SU-DHL-6 (cell line): ENCODE measurements around the gene BRD9.

Source experiments
- H2AFZ ChIP-seq: fragments of 200-600 bp; sonication (generic); 2 replicates; pipeline ENCODE4 v1.6.1; 2014; ENCODE audit warnings: low read depth, mild to moderate bottlenecking, moderate library complexity, mixed read lengths, antibody characterized with exemption, low read length; ENCODE audit not compliant: severe bottlenecking
- H3F3A ChIP-seq: fragments of 200-600 bp; shearing (Covaris generic); 2 replicates; pipeline ENCODE4 v1.6.0; 2016; ENCODE audit warnings: antibody characterized with exemption, mild to moderate bottlenecking; ENCODE audit not compliant: insufficient read depth
- H3K27ac ChIP-seq: fragments of 200-600 bp; sonication (generic); 2 replicates; pipeline ENCODE4 v1.5.1; 2016; ENCODE audit warnings: low read depth, mild to moderate bottlenecking, low read length, moderate library complexity, mixed read lengths
- H3K27me3 ChIP-seq: fragments of 200-600 bp; sonication (generic), shearing (Covaris generic); 2 replicates; pipeline ENCODE4 v1.6.0; 2014; ENCODE audit warnings: mild to moderate bottlenecking, low read length
- H3K36me3 ChIP-seq: fragments of 200-600 bp; sonication (generic); 2 replicates; pipeline ENCODE4 v1.6.1; 2014; ENCODE audit warnings: mild to moderate bottlenecking, low read length, mixed read lengths
- H3K4me2 ChIP-seq: fragments of 300-600, 200-600 bp; shearing (Covaris generic), sonication (generic); 2 replicates; pipeline ENCODE4 v1.6.0; 2014; ENCODE audit warnings: low read length, low read depth, mild to moderate bottlenecking; ENCODE audit not compliant: poor library complexity, severe bottlenecking
- H3K4me3 ChIP-seq: fragments of 200-600 bp; sonication (generic); 2 replicates; pipeline ENCODE4 v1.5.1; 2014; ENCODE audit warnings: antibody characterized with exemption, low read length, mild to moderate bottlenecking, mixed read lengths; ENCODE audit not compliant: insufficient read depth, poor library complexity, severe bottlenecking
- H3K79me2 ChIP-seq: fragments of 200-600 bp; sonication (generic); 2 replicates; pipeline ENCODE4 v1.6.1; 2014; ENCODE audit warnings: mild to moderate bottlenecking, low read length, moderate library complexity; ENCODE audit not compliant: insufficient read depth
- H3K9ac ChIP-seq: fragments of 200-600 bp; sonication (generic); 2 replicates; pipeline ENCODE4 v1.7.0; 2014; ENCODE audit warnings: mild to moderate bottlenecking, low read length
- H3K9me2 ChIP-seq: fragments of 200-600 bp; sonication (generic); replicated peaks from 2 replicates; pipeline ENCODE4 v1.6.1; 2014; ENCODE audit warnings: low read length; ENCODE audit not compliant: insufficient read depth
- H3K9me3 ChIP-seq: fragments of 200-600 bp; sonication (generic); 2 replicates; pipeline ENCODE4 v1.6.1; 2014; ENCODE audit warnings: low read length, mixed read lengths; ENCODE audit not compliant: insufficient read depth
- H4K20me1 ChIP-seq: fragments of 200-600 bp; sonication (generic); 2 replicates; pipeline ENCODE4 v1.6.1; 2014; ENCODE audit warnings: low read depth, mild to moderate bottlenecking, antibody characterized with exemption, low read length, moderate library complexity, mixed read lengths
- EZH2phosphoT487 ChIP-seq: fragments of 200-600 bp; sonication (generic), shearing (Covaris generic); conservative IDR thresholded peaks from 2 replicates; pipeline ENCODE4 v1.6.1; 2018; ENCODE audit warnings: mild to moderate bottlenecking, antibody characterized with exemption, low read length, moderate library complexity, mixed read lengths
- TF ChIP-seq, protein P1 (sequence below): fragments of 200-600 bp; sonication (generic); IDR thresholded peaks from one replicate; pipeline ENCODE4 v1.5.1; 2017; ENCODE audit warnings: antibody characterized with exemption, mild to moderate bottlenecking, low read length, moderate library complexity; ENCODE audit not compliant: insufficient read depth, poor library complexity, severe bottlenecking

BRD9 gene

DNA sequence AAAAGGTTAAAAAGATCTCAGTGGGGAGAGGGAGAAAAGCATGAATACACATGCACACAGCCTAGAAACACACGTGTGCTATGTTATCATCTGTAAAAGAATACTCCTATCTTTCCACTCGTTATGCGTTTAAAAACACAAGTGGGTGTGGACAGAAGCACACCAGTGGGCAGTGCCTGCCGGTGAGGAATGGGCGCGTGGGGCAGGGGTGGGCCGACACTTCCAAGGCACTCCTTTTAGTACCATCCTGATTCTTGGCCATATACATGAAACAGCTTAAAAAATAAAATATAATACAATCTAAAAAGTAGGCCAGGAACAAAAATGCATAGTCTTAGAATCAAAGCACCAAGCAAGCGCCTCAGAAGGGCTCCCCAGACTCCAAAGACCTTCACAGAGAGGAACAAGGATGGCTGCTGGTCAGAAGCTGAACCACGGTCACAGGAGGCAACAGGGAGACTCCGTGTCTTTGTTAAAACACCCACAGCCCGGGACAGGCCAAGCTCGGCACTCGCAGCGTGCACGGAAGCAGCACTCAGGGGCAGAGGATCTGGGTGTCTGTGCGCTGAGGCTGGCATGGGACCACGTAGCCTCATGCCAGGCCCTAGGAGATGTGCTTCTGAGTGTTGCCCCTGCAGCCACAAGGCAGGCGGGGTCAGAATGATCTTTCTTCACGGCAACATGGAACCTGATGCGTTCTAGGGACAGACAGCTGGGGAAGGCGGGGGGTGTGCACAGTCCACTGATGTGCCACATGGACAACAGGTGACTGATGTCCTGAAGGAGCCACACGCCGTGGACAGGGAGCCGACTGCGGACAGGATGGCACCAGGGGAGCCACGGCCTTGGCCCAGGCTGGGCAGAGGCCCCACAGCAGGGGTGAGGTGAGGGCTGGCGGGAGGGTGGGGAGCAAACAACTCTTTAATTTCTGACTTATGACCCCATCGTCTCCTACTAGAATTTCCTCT lies 15.9 kb downstream of the BRD9 start:
- Histone ChIP-seq H3K79me2 (peaks cover 14% of the 10 kb centered on the region), H3K4me3 (no peak overlapping the region), H3K36me3 (peaks cover 9% of the 10 kb centered on the region; the same call in 1 of the 2 replicates), H3K27me3 (no peaks in the 10 kb centered on the region), H3K9me2 (no peaks in the 10 kb centered on the region), H3K9ac (no peak overlapping the region), H3K9me3 (no peaks in the 10 kb centered on the region), H3F3A (no peaks in the 10 kb centered on the region), H4K20me1 (no peaks in the 10 kb centered on the region), H3K27ac (no peak overlapping the region), H3K4me2 (no peak overlapping the region), H2AFZ (no peak overlapping the region)
- TF ChIP-seq, protein P1, sequence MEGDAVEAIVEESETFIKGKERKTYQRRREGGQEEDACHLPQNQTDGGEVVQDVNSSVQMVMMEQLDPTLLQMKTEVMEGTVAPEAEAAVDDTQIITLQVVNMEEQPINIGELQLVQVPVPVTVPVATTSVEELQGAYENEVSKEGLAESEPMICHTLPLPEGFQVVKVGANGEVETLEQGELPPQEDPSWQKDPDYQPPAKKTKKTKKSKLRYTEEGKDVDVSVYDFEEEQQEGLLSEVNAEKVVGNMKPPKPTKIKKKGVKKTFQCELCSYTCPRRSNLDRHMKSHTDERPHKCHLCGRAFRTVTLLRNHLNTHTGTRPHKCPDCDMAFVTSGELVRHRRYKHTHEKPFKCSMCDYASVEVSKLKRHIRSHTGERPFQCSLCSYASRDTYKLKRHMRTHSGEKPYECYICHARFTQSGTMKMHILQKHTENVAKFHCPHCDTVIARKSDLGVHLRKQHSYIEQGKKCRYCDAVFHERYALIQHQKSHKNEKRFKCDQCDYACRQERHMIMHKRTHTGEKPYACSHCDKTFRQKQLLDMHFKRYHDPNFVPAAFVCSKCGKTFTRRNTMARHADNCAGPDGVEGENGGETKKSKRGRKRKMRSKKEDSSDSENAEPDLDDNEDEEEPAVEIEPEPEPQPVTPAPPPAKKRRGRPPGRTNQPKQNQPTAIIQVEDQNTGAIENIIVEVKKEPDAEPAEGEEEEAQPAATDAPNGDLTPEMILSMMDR: no peak
- no peak for TF ChIP-seq EZH2phosphoT487

DNA sequence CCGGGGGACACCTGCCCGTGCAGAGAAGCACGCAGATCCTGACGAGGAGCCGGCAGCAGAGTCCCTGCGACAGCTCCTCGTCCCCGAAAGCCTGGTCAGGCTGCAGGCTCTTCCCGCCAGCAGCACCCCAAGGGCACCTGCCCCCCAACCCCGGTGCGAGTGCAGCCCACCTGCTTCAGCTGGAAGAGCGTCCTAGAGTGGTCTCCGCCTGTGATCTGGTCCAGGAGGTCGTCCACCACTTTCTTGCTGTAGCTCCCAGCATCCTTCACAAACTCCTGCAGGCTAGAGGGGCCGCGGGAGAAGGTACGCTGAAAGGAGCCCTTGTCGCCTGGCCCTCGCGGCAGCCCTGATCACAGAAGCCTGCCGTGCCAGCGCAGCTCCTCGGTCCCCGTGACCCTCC lies 16.7 kb downstream of the BRD9 start:
- peaks cover 6% of the 10 kb centered on the region for H3K79me2 ChIP-seq
- no peak for TF ChIP-seq EZH2phosphoT487
- TF ChIP-seq, protein P1: no peak
- H4K20me1 ChIP-seq: no peaks in the 10 kb centered on the region
- H3K9ac ChIP-seq: no peak overlapping the region
- no peak overlapping the region for H3K4me2 ChIP-seq
- H3F3A ChIP-seq: no peaks in the 10 kb centered on the region
- no peak overlapping the region for H2AFZ ChIP-seq
- H3K4me3 ChIP-seq: no peak overlapping the region
- H3K9me2 ChIP-seq: no peaks in the 10 kb centered on the region
- no peaks in the 10 kb centered on the region for H3K27me3 ChIP-seq
- peaks cover 9% of the 10 kb centered on the region; the same call in 1 of the 2 replicates for H3K36me3 ChIP-seq
- H3K27ac ChIP-seq: no peak overlapping the region
- no peaks in the 10 kb centered on the region for H3K9me3 ChIP-seq

DNA sequence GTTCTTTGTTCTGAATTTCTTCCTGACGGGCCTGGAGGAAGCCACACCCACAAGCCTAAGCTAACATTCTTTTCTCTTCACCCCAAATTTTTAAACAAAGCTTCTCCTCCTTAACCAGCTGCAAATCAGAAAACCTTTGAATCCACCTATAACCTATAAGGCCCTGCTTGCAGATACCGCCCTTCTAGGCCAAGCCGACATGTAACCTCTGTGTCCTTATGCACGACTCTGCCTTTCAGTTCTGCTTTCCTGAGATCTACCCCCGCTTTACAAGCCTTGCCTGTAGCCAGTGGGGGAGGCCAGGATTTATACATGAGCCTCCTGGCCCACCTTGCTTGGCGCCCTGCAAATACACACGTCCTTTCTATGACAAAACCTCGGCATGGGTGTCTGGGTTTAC lies 19.3 kb downstream of the BRD9 start:
- Histone ChIP-seq H3K27me3 (no peaks in the 10 kb centered on the region), H2AFZ (no peak overlapping the region), H3K4me2 (no peak overlapping the region), H3F3A (no peaks in the 10 kb centered on the region), H3K36me3 (peaks cover 13% of the 10 kb centered on the region; the same call in 1 of the 2 replicates), H3K9ac (no peak overlapping the region), H3K9me2 (no peaks in the 10 kb centered on the region), H4K20me1 (no peaks in the 10 kb centered on the region), H3K27ac (no peak overlapping the region), H3K79me2 (peaks cover 6% of the 10 kb centered on the region), H3K9me3 (no peaks in the 10 kb centered on the region), H3K4me3 (no peak overlapping the region)
- no peak for TF ChIP-seq EZH2phosphoT487
- TF ChIP-seq, protein P1: no peak
